A673 (cell line): Measurements from ENCODE around the gene CRB2.

Experiments used
- EZH2 ChIP-seq: fragments of 200-600 bp; sonication (generic); IDR thresholded peaks from 2 replicates; pipeline ENCODE4 v1.6.1; 2017; ENCODE audit warnings: borderline replicate concordance, low read depth, mild to moderate bottlenecking, mixed read lengths, antibody characterized with exemption, low read length; ENCODE audit not compliant: poor library complexity, severe bottlenecking
- TF ChIP-seq, protein P1 (sequence below): fragments of 300-800, 200-600 bp; sonication (generic); conservative IDR thresholded peaks from 2 replicates; pipeline ENCODE4 v1.5.1; 2017; ENCODE audit warnings: low read depth, mild to moderate bottlenecking, antibody characterized with exemption, low read length, moderate library complexity, mixed read lengths

DNA sequence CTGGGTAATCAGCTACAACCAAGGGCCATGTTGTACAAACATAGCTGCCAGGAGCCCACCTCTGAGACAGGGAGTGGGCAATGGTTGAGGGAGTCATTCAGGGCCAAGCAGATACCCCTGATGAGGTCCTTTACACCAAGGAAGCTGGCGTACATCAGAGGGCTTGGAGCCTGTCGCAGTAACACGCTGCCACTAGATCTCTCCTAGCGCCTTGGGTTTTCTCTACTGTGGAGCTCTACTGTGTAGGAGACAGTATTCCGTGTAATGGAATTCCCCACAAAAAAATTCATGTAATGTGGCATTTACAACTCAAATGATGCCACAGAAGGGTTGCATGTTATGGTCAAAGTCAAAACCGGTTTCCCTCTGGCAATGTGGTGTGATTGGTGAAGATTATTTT is 41.4 kb upstream of the CRB2 start:
- TF ChIP-seq, protein P1, sequence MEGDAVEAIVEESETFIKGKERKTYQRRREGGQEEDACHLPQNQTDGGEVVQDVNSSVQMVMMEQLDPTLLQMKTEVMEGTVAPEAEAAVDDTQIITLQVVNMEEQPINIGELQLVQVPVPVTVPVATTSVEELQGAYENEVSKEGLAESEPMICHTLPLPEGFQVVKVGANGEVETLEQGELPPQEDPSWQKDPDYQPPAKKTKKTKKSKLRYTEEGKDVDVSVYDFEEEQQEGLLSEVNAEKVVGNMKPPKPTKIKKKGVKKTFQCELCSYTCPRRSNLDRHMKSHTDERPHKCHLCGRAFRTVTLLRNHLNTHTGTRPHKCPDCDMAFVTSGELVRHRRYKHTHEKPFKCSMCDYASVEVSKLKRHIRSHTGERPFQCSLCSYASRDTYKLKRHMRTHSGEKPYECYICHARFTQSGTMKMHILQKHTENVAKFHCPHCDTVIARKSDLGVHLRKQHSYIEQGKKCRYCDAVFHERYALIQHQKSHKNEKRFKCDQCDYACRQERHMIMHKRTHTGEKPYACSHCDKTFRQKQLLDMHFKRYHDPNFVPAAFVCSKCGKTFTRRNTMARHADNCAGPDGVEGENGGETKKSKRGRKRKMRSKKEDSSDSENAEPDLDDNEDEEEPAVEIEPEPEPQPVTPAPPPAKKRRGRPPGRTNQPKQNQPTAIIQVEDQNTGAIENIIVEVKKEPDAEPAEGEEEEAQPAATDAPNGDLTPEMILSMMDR = no peak
- no peak for TF ChIP-seq EZH2
